Mucosa of descending colon (tissue), 3 donors: ENCODE measurements around the gene EPB41L2. TPM values are rescaled to one million over a fixed set of nuclear protein-coding genes. Genes with fewer than 3 reads are reported as not detected.

Experiments
- ATAC-seq: fragments of 200-7000 bp; cut with Tn5 transposase; one replicate; pipeline ENCODE4 v1.9.1; 2020; ENCODE audit warnings: mild to moderate bottlenecking, moderate library complexity
- DNase-seq, 3 donors: peaks; one replicate each; pipeline ENCODE4 v3.0.0-alpha.2; 2020
- H3K36me3 ChIP-seq: fragments of 200-600 bp; one replicate; pipeline ENCODE4 v1.8.0; 2021; ENCODE audit warnings: low read depth, mild to moderate bottlenecking
- H3K4me1 ChIP-seq: fragments of 200-600 bp; one replicate; pipeline ENCODE4 v1.8.0; 2021; ENCODE audit warnings: low read depth, mild to moderate bottlenecking
- H3K4me3 ChIP-seq: fragments of 200-600 bp; one replicate; pipeline ENCODE4 v1.8.0; 2021; ENCODE audit warnings: mild to moderate bottlenecking
- H3K9me3 ChIP-seq: fragments of 200-600 bp; one replicate; pipeline ENCODE4 v1.8.0; 2021; ENCODE audit warnings: mild to moderate bottlenecking
- CTCF ChIP-seq: fragments of 200-600 bp; IDR thresholded peaks from one replicate; pipeline ENCODE4 v1.8.0; 2022; ENCODE audit warnings: antibody characterized with exemption, mild to moderate bottlenecking
- intact Hi-C, 2 donors: fragments of 100-400 bp; cut with DNase I in 1 of 2; cut with micrococcal nuclease in 1 of 2; formaldehyde crosslinking; loops; one replicate each; pipeline versions ENCODE4 v1.11.0 to v1.11.1; 2022; cut with DNase I, micrococcal nuclease
- total RNA-seq, 3 donors: library from RNA; stranded (reverse); fragmentation: NEBNext Ultra II Directional in 2 of 3; extraction: Animal tissue kit (Norgen Biotek cat#: 25700) in 2 of 3; gene quantifications; one replicate each; pipeline versions ENCODE4 v1.2.1 to v1.2.4, GENCODE V29; 2021 to 2023
- donor health status: DM: no; HTN: no; CAD: no; lungs with moderate emphysema.
- donor health status: DM: no; HTN: no; CAD: no.
- donor health status: DM: no; HTN: yes; CAD: no.

EPB41L2 gene
- total RNA-seq, 3 donors from 2014 or later = 80.1 to 148 (median 93.0) TPM

GRCh38 chr6:130827247-130828149, 235.5 kb downstream of the EPB41L2 start, which contains the start of gene SMLR1:
Gene SMLR1 (plus strand): TSS chr6:130827406. CDS start chr6:130827414, 8 bp downstream.
- Histone ChIP-seq H3K36me3 (no peaks in the 10 kb centered on the region), H3K9me3 (no peaks in the 10 kb centered on the region), H3K4me1 (no peaks in the 10 kb centered on the region), H3K4me3 (no peak within 1 kb of the TSS)
- intact Hi-C loops = no loop called here
- DNase-seq = no peak
- no peak for TF ChIP-seq CTCF
- no peak for ATAC-seq

GRCh38 chr6:130826442-130827246, 236.4 kb downstream of the EPB41L2 start:
- DNase-seq (no peak), ATAC-seq (no peak)
- no peak for TF ChIP-seq CTCF
- no peaks in the 10 kb centered on the region for H3K4me1 ChIP-seq
- H3K4me3 ChIP-seq = no peak overlapping the region
- intact Hi-C loops = no loop called here
- no peaks in the 10 kb centered on the region for H3K36me3 ChIP-seq
- no peaks in the 10 kb centered on the region for H3K9me3 ChIP-seq

GRCh38 chr6:130825772-130826441, 237.1 kb downstream of the EPB41L2 start:
- no peak for ATAC-seq
- no peak for TF ChIP-seq CTCF
- no peaks in the 10 kb centered on the region for H3K36me3 ChIP-seq
- DNase-seq = no peak
- H3K4me3 ChIP-seq = no peak overlapping the region
- no peaks in the 10 kb centered on the region for H3K4me1 ChIP-seq
- no peaks in the 10 kb centered on the region for H3K9me3 ChIP-seq
- intact Hi-C loops = no loop called here

- intact Hi-C loops = no loop called here
- no peak overlapping the region for H3K4me3 ChIP-seq
- H3K36me3 ChIP-seq = no peaks in the 10 kb centered on the region
- ATAC-seq (no peak), DNase-seq (no peak)
- no peaks in the 10 kb centered on the region for H3K9me3 ChIP-seq
- no peaks in the 10 kb centered on the region for H3K4me1 ChIP-seq
- no peak for TF ChIP-seq CTCF
Measured at GRCh38 chr6:130824978-130825694, 237.9 kb downstream of the EPB41L2 start.

GRCh38 chr6:130822736-130823135, 240.3 kb downstream of the EPB41L2 start:
- Histone ChIP-seq H3K9me3 (no peaks in the 10 kb centered on the region), H3K4me1 (no peaks in the 10 kb centered on the region), H3K4me3 (no peak overlapping the region), H3K36me3 (no peaks in the 10 kb centered on the region)
- intact Hi-C loops = no loop called here
- no peak for TF ChIP-seq CTCF
- DNase-seq (no peak), ATAC-seq (no peak)
